Fibroblast of skin of right quadriceps (primary cell): Measurements from ENCODE around the gene CCDC38.
A peak's percentile ranks its signal among the peaks of the same experiment; 100 is the strongest.
"Not testable (repeated sequence)": the region's sequence is repeated elsewhere in the genome, so short reads cannot be mapped to it uniquely, and the experiment has no call there.

Experiments
- DNase-seq: peaks from one replicate; pipeline ENCODE4 v3.0.0-alpha.2; 2013

The CCDC38 gene

GRCh38 chr12:95881331-95881955 is 61.0 kb downstream of the CCDC38 start:
- peak; percentile 67 for DNase-seq

- no peak for DNase-seq
Observed at GRCh38 chr12:95880895-95881294, 61.5 kb downstream of the CCDC38 start.

GRCh38 chr12:95877622-95878021 is 64.8 kb downstream of the CCDC38 start:
- DNase-seq = peak; percentile 40

GRCh38 chr12:95874452-95874851 is 68.0 kb downstream of the CCDC38 start:
- no peak for DNase-seq

GRCh38 chr12:95870897-95871296 is 71.5 kb downstream of the CCDC38 start:
- no peak for DNase-seq

GRCh38 chr12:95863337-95863736 is 79.1 kb downstream of the CCDC38 start:
- DNase-seq = no peak

GRCh38 chr12:95862038-95862437 is 80.4 kb downstream of the CCDC38 start:
- DNase-seq = no peak

- no peak for DNase-seq
Observed at GRCh38 chr12:95859947-95860850, 82.2 kb downstream of the CCDC38 start.

GRCh38 chr12:95859344-95859816 is 83.0 kb downstream of the CCDC38 start:
- peak; percentile 27 for DNase-seq

- peak; percentile 96 for DNase-seq
Observed at GRCh38 chr12:95858451-95859343, 83.7 kb downstream of the CCDC38 start, which contains the start of gene SNRPF. Gene SNRPF (plus strand): TSS chr12:95858952. CDS start chr12:95859074, 122 bp downstream.

- no peak for DNase-seq
Observed at GRCh38 chr12:95857799-95858198, 84.6 kb downstream of the CCDC38 start.

GRCh38 chr12:95857156-95857555 is 85.3 kb downstream of the CCDC38 start:
- DNase-seq = no peak

- DNase-seq = no peak
Observed at GRCh38 chr12:95852133-95852532, 90.3 kb downstream of the CCDC38 start.

- DNase-seq = no peak
Observed at GRCh38 chr12:95851606-95852005, 90.8 kb downstream of the CCDC38 start.

GRCh38 chr12:95848575-95849388 is 93.6 kb downstream of the CCDC38 start:
- DNase-seq = peak; percentile 20

GRCh38 chr12:95842426-95842825 is 100.0 kb downstream of the CCDC38 start:
- DNase-seq = not testable (repeated sequence)

- peak; percentile 54 for DNase-seq
Observed at GRCh38 chr12:95838125-95838524, 104.3 kb downstream of the CCDC38 start.

- DNase-seq = no peak
Observed at GRCh38 chr12:95837240-95838038, 105.0 kb downstream of the CCDC38 start.

GRCh38 chr12:95836630-95837239 is 105.7 kb downstream of the CCDC38 start:
- peak; percentile 18 for DNase-seq

- peak; percentile 60 for DNase-seq
Observed at GRCh38 chr12:95836185-95836609, 106.2 kb downstream of the CCDC38 start.

GRCh38 chr12:95834572-95834971 is 107.8 kb downstream of the CCDC38 start:
- DNase-seq = no peak
